IMR-90 (cell line): Measurements from ENCODE around the gene STUM. TPM values are rescaled to one million over a fixed set of nuclear protein-coding genes. Genes with fewer than 3 reads are reported as not detected.

Experiments
- ATAC-seq: fragments of 200-7000 bp; cut with Tn5 transposase; 2 replicates; pipeline ENCODE4 v1.9.1; 2020; ENCODE audit warnings: low read depth, mild to moderate bottlenecking, moderate library complexity
- BruUV-seq: library from RNA; stranded (reverse); fragments of 400-500 nt; replicated peaks from 2 replicates; lab custom pipeline; 2021; lab: Mats Ljungman, UMichigan
- CTCF ChIA-PET: fragments of 300-600 bp; formaldehyde crosslinking; extraction: SDS; loops from one replicate; lab custom pipeline; 2021; ENCODE audit warnings: antibody characterized with exemption; lab: Yijun Ruan, JAX
- POLR2A ChIA-PET: fragments of 300-600 bp; sonication (Branson Sonifier 250); formaldehyde crosslinking; loops from one replicate; lab custom pipeline; 2022; ENCODE audit warnings: antibody characterized with exemption; ENCODE audit not compliant: unreplicated experiment; lab: Charles Lee
- DNase-seq: peaks from one replicate; pipeline ENCODE4 v3.0.0; 2013
- H2AFZ ChIP-seq: replicated peaks from 2 replicates; pipeline ENCODE3; 2013; ENCODE audit warnings: low read length, mild to moderate bottlenecking; ENCODE audit not compliant: poor library complexity
- H2AK5ac ChIP-seq: 2 replicates; pipeline ENCODE4 v1.6.1; 2013; ENCODE audit warnings: low read depth, low read length, inconsistent platforms
- H2AK9ac ChIP-seq: replicated peaks from 2 replicates; pipeline ENCODE3; 2013; ENCODE audit warnings: mild to moderate bottlenecking, low read depth, low read length, moderate library complexity; ENCODE audit not compliant: poor library complexity
- H2BK120ac ChIP-seq: 2 replicates; pipeline ENCODE4 v1.6.1; 2013; ENCODE audit warnings: low read depth, low read length, inconsistent platforms
- H2BK15ac ChIP-seq: 3 replicates; pipeline ENCODE4 v1.6.1; 2013; ENCODE audit warnings: low read depth, low read length, inconsistent platforms
- H2BK20ac ChIP-seq: 2 replicates; pipeline ENCODE4 v1.6.1; 2013; ENCODE audit warnings: low read depth, mild to moderate bottlenecking, inconsistent platforms, low read length, moderate library complexity
- H2BK5ac ChIP-seq: 2 replicates; pipeline ENCODE4 v1.6.1; 2013; ENCODE audit warnings: mild to moderate bottlenecking, low read depth, low read length, inconsistent platforms; ENCODE audit not compliant: poor library complexity, severe bottlenecking
- H3K14ac ChIP-seq: replicated peaks from 2 replicates; pipeline ENCODE4 v1.6.1; 2013; ENCODE audit warnings: low read depth, low read length, inconsistent platforms
- H3K18ac ChIP-seq: 2 replicates; pipeline ENCODE4 v1.6.1; 2013; ENCODE audit warnings: low read depth, low read length, control low read depth
- H3K23ac ChIP-seq: 2 replicates; pipeline ENCODE4 v1.6.1; 2013; ENCODE audit warnings: low read depth, low read length, inconsistent platforms
- H3K27ac ChIP-seq: 2 replicates; pipeline ENCODE4 v1.5.1; 2013; ENCODE audit warnings: mild to moderate bottlenecking, control low read depth, low read length; ENCODE audit not compliant: insufficient read depth
- H3K27me3 ChIP-seq: 2 replicates; pipeline ENCODE4 v1.6.1; 2013; ENCODE audit warnings: low read length; ENCODE audit not compliant: control insufficient read depth, insufficient read depth
- H3K36me3 ChIP-seq: 2 replicates; pipeline ENCODE4 v1.6.1; 2013; ENCODE audit warnings: low read length, mixed read lengths; ENCODE audit not compliant: control insufficient read depth, insufficient read depth
- H3K4ac ChIP-seq: 2 replicates; pipeline ENCODE4 v1.6.1; 2013; ENCODE audit warnings: low read depth, low read length, inconsistent platforms
- H3K4me1 ChIP-seq: 2 replicates; pipeline ENCODE4 v1.6.1; 2013; ENCODE audit warnings: low read length, mixed read lengths; ENCODE audit not compliant: control insufficient read depth, insufficient read depth
- H3K4me2 ChIP-seq: 2 replicates; pipeline ENCODE4 v1.6.1; 2013; ENCODE audit warnings: low read depth, mild to moderate bottlenecking, control low read depth, low read length, moderate library complexity
- H3K4me3 ChIP-seq: 2 replicates; pipeline ENCODE4 v1.5.1; 2013; ENCODE audit warnings: low read depth, mild to moderate bottlenecking, control low read depth, low read length, moderate library complexity; ENCODE audit not compliant: insufficient read depth
- H3K56ac ChIP-seq: 2 replicates; pipeline ENCODE4 v1.6.1; 2013; ENCODE audit warnings: low read length, inconsistent platforms; ENCODE audit not compliant: insufficient read depth; ENCODE audit errors: extremely low read depth
- H3K79me1 ChIP-seq, 2 experiments: 2 replicates each; pipeline ENCODE4 v1.6.1; 2013; ENCODE audit warnings: low read length in 2 of 2, inconsistent platforms in 1 of 2, low read depth in 1 of 2
- H3K9ac ChIP-seq: 2 replicates; pipeline ENCODE4 v1.6.1; 2013; ENCODE audit warnings: low read depth, low read length, control low read depth
- H3K9me1 ChIP-seq: 2 replicates; pipeline ENCODE4 v1.6.1; 2013; ENCODE audit warnings: low read length, inconsistent platforms; ENCODE audit not compliant: insufficient read depth
- H3K9me3 ChIP-seq: 2 replicates; pipeline ENCODE4 v1.6.1; 2013; ENCODE audit warnings: low read length; ENCODE audit not compliant: control insufficient read depth, insufficient read depth
- H4K20me1 ChIP-seq: 2 replicates; pipeline ENCODE4 v1.6.1; 2013; ENCODE audit warnings: low read length, inconsistent platforms; ENCODE audit not compliant: insufficient read depth
- H4K5ac ChIP-seq: 2 replicates; pipeline ENCODE4 v1.6.1; 2013; ENCODE audit warnings: mild to moderate bottlenecking, low read depth, low read length, control low read depth
- H4K8ac ChIP-seq, 2 experiments: 2 replicates each; pipeline ENCODE4 v1.6.1; 2013; ENCODE audit warnings: low read depth in 2 of 2, low read length in 2 of 2, control low read depth in 1 of 2, inconsistent platforms in 1 of 2
- H4K91ac ChIP-seq: 2 replicates; pipeline ENCODE4 v1.6.1; 2013; ENCODE audit warnings: low read depth, low read length, inconsistent platforms; ENCODE audit not compliant: insufficient read depth
- BHLHE40 ChIP-seq: fragments of 150-350 bp; IDR thresholded peaks from 2 replicates; pipeline ENCODE4 v1.6.1; 2016; ENCODE audit warnings: mild to moderate bottlenecking, low read depth, low read length
- CEBPB ChIP-seq: IDR thresholded peaks from 2 replicates; pipeline ENCODE4 v1.6.1; 2012; ENCODE audit warnings: low read depth, low read length, improper control_type of control experiment
- FOS ChIP-seq: fragments of 150-350 bp; IDR thresholded peaks from 2 replicates; pipeline ENCODE4 v1.6.1; 2016; ENCODE audit warnings: low read depth, low read length
- MAZ ChIP-seq: IDR thresholded peaks from 2 replicates; pipeline ENCODE4 v1.6.1; 2012; ENCODE audit warnings: low read depth, mild to moderate bottlenecking, low read length, improper control_type of control experiment, moderate library complexity, borderline replicate concordance
- MXI1 ChIP-seq: IDR thresholded peaks from 2 replicates; pipeline ENCODE4 v1.6.1; 2012; ENCODE audit warnings: low read depth, mild to moderate bottlenecking, low read length, moderate library complexity, borderline replicate concordance
- NFE2L2 ChIP-seq: fragments of 150-350 bp; IDR thresholded peaks from 2 replicates; pipeline ENCODE4 v1.6.1; 2016; ENCODE audit warnings: low read depth, mild to moderate bottlenecking, low read length
- POLR2A ChIP-seq: IDR thresholded peaks from 2 replicates; pipeline ENCODE4 v1.6.1; 2012; ENCODE audit warnings: mild to moderate bottlenecking, low read depth, low read length
- RAD21 ChIP-seq: IDR thresholded peaks from 2 replicates; pipeline ENCODE4 v1.6.1; 2012; ENCODE audit warnings: low read length, improper control_type of control experiment
- RFX5 ChIP-seq: IDR thresholded peaks from 2 replicates; pipeline ENCODE4 v1.8.0; 2012; ENCODE audit warnings: low read depth, mild to moderate bottlenecking, low read length, moderate library complexity
- USF2 ChIP-seq: fragments of 150-350 bp; IDR thresholded peaks from 2 replicates; pipeline ENCODE4 v1.6.1; 2017; ENCODE audit warnings: mild to moderate bottlenecking, antibody characterized with exemption, low read length, low read depth
- WGBS, 2 experiments: methylation state at CpG; one replicate each; pipeline versions ENCODE4 v1.1.5 to v1.1.7; 2013; ENCODE audit warnings: missing lambda C conversion rate in 2 of 2; ENCODE audit not compliant: insufficient read length in 1 of 2; ENCODE audit errors: extremely low coverage in 2 of 2; 5-methylcytosine and 5-hydroxymethylcytosine counted together
- dilution Hi-C: fragments of 300-500 bp; cut with HindIII; formaldehyde crosslinking; loops from one replicate; pipeline ENCODE4 v1.14.3; 2018; ENCODE audit warnings: low sequenced_read_pairs; ENCODE audit not compliant: unreplicated experiment
- in situ Hi-C: fragments of 300-500 bp; cut with MboI; formaldehyde crosslinking; loops from 3 replicates; pipeline ENCODE4 v1.14.3; 2019; ENCODE audit warnings: low sequenced_read_pairs, inconsistent platforms, mixed read lengths
- intact Hi-C: fragments of 100-400 bp; cut with micrococcal nuclease; formaldehyde crosslinking; loops from 2 replicates; pipeline ENCODE4 v1.10.0; 2022
- polyA plus RNA-seq, 3 experiments: library from polyadenylated mRNA; depleted of rRNA; stranded (reverse); fragments of >200 nt; gene quantifications; 2 replicates each; pipeline ENCODE4 v1.2.3, GENCODE V29; 2012; ENCODE audit warnings: low replicate concordance in 1 of 3
- total RNA-seq: library from RNA; depleted of rRNA; stranded (reverse); fragments of >200 nt; gene quantifications from 2 replicates; pipeline ENCODE4 v1.2.3, GENCODE V29; 2012
- TF ChIP-seq, protein P1 (sequence below): fragments of 150-350 bp; IDR thresholded peaks from 2 replicates; pipeline ENCODE4 v1.6.1; 2016; ENCODE audit warnings: low read depth, mild to moderate bottlenecking, low read length, moderate library complexity, borderline replicate concordance
- TF ChIP-seq, protein P2 (sequence below): conservative IDR thresholded peaks from 2 replicates; pipeline ENCODE4 v1.5.1; 2012; ENCODE audit warnings: mild to moderate bottlenecking, low read depth, low read length, improper control_type of control experiment

STUM gene
- total and polyA plus RNA-seq, 2 of the 4 experiments (the other 2 are of a cell fraction), result not detected

- no peaks in the 10 kb centered on the region for H3K79me1 ChIP-seq
- H3K4ac ChIP-seq, result no peak overlapping the region
- no peak overlapping the region for H2BK120ac ChIP-seq
- H4K8ac ChIP-seq, result no peak overlapping the region
- no peak overlapping the region for H3K18ac ChIP-seq
- no peaks in the 10 kb centered on the region for H3K36me3 ChIP-seq
- H3K14ac ChIP-seq, result no peak overlapping the region
- no peak overlapping the region for H3K56ac ChIP-seq
- H3K9me1 ChIP-seq, result no peaks in the 10 kb centered on the region
- H3K4me1 ChIP-seq, result no peaks in the 10 kb centered on the region; the same call in 1 of the 2 replicates
- no peak overlapping the region for H3K9ac ChIP-seq
- no peak overlapping the region for H2AK9ac ChIP-seq
- H2BK5ac ChIP-seq, result no peak overlapping the region
- dilution Hi-C loops, result no loop called here
- H3K4me3 ChIP-seq, result no peak overlapping the region
- no peak overlapping the region for H2BK15ac ChIP-seq
- no peak for ATAC-seq
- no peaks in the 10 kb centered on the region for H4K20me1 ChIP-seq
- H3K27me3 ChIP-seq, result peaks cover 23% of the 10 kb centered on the region
- no peak overlapping the region for H3K23ac ChIP-seq
- no peak overlapping the region for H2BK20ac ChIP-seq
- WGBS, 2 experiments, result 100% methylated on average over 1 of the region's 1 CpG; no CpG with 5 or more reads in 1 of the 2 experiments
- no TSS peak for BruUV-seq
- intact Hi-C loops, result no loop called here
- in situ Hi-C loops, result no loop called here
- H2AK5ac ChIP-seq, result no peak overlapping the region
- TF ChIP-seq BHLHE40, result no peak
- no peak for TF ChIP-seq NFE2L2
- TF ChIP-seq, protein P1, sequence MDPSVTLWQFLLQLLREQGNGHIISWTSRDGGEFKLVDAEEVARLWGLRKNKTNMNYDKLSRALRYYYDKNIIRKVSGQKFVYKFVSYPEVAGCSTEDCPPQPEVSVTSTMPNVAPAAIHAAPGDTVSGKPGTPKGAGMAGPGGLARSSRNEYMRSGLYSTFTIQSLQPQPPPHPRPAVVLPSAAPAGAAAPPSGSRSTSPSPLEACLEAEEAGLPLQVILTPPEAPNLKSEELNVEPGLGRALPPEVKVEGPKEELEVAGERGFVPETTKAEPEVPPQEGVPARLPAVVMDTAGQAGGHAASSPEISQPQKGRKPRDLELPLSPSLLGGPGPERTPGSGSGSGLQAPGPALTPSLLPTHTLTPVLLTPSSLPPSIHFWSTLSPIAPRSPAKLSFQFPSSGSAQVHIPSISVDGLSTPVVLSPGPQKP, result no peak
- no peak for TF ChIP-seq CEBPB
- TF ChIP-seq, protein P2, sequence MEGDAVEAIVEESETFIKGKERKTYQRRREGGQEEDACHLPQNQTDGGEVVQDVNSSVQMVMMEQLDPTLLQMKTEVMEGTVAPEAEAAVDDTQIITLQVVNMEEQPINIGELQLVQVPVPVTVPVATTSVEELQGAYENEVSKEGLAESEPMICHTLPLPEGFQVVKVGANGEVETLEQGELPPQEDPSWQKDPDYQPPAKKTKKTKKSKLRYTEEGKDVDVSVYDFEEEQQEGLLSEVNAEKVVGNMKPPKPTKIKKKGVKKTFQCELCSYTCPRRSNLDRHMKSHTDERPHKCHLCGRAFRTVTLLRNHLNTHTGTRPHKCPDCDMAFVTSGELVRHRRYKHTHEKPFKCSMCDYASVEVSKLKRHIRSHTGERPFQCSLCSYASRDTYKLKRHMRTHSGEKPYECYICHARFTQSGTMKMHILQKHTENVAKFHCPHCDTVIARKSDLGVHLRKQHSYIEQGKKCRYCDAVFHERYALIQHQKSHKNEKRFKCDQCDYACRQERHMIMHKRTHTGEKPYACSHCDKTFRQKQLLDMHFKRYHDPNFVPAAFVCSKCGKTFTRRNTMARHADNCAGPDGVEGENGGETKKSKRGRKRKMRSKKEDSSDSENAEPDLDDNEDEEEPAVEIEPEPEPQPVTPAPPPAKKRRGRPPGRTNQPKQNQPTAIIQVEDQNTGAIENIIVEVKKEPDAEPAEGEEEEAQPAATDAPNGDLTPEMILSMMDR, result no peak
- TF ChIP-seq MAZ, result no peak
- no peak for TF ChIP-seq POLR2A
- TF ChIP-seq RAD21, result no peak
- no peak for TF ChIP-seq USF2
- TF ChIP-seq MXI1, result no peak
- no peak for TF ChIP-seq FOS
- TF ChIP-seq RFX5, result no peak
- no peak overlapping the region for H3K27ac ChIP-seq
- no peaks in the 10 kb centered on the region for H3K9me3 ChIP-seq
- no peak overlapping the region for H3K4me2 ChIP-seq
- peak overlapping the region; percentile 43 for H2AFZ ChIP-seq
- ChIA-PET CTCF (no interaction called here), POLR2A (no interaction called here)
- H4K5ac ChIP-seq, result no peak overlapping the region
- H4K91ac ChIP-seq, result no peak overlapping the region
- no peak for DNase-seq
Measured at GRCh38 chr1:226607821-226608220, 59.3 kb downstream of the STUM start.
